ENCODE results near the gene TIMELESS. TPM values are rescaled to one million over a fixed set of nuclear protein-coding genes. Genes with fewer than 3 reads are reported as not detected.

The TIMELESS gene
- total RNA-seq, 1 donor from 2014 or later: 10.6 TPM

- intact Hi-C loops (cut with DNase I): no loop called here
- ATAC-seq (no peak), DNase-seq (no peak)
- H3K9me3 ChIP-seq: no peaks in the 10 kb centered on the region
- H3K27me3 ChIP-seq (ENCODE audit: low read depth): no peaks in the 10 kb centered on the region
- peaks cover 43% of the 10 kb centered on the region for H3K36me3 ChIP-seq
- no peaks in the 10 kb centered on the region for H3K4me1 ChIP-seq
- TF ChIP-seq CTCF (IDR thresholded peaks at IDR 0.05): no peak
- no peak overlapping the region for H3K27ac ChIP-seq
- no peak overlapping the region for H3K4me3 ChIP-seq
Observed at GRCh38 chr12:56431850-56432249, 17.4 kb downstream of the TIMELESS start.

GRCh38 chr12:56431288-56431687 lies 17.9 kb downstream of the TIMELESS start:
- H3K9me3 ChIP-seq: no peaks in the 10 kb centered on the region
- DNase-seq (no peak), ATAC-seq (no peak)
- H3K4me3 ChIP-seq: no peak overlapping the region
- TF ChIP-seq CTCF (IDR thresholded peaks at IDR 0.05): no peak
- no peaks in the 10 kb centered on the region for H3K27me3 ChIP-seq (ENCODE audit: low read depth)
- no peaks in the 10 kb centered on the region for H3K4me1 ChIP-seq
- intact Hi-C loops (cut with DNase I): no loop called here
- no peak overlapping the region for H3K27ac ChIP-seq
- H3K36me3 ChIP-seq: peaks cover 43% of the 10 kb centered on the region

GRCh38 chr12:56425940-56426438 lies 23.2 kb downstream of the TIMELESS start:
- intact Hi-C loops (cut with DNase I): no loop called here
- Histone ChIP-seq H3K9me3 (no peaks in the 10 kb centered on the region), H3K27ac (no peak overlapping the region), H3K4me3 (no peak overlapping the region), H3K27me3 (ENCODE audit: low read depth) (no peaks in the 10 kb centered on the region), H3K4me1 (no peaks in the 10 kb centered on the region), H3K36me3 (peaks cover 69% of the 10 kb centered on the region)
- TF ChIP-seq CTCF (IDR thresholded peaks at IDR 0.05): no peak
- DNase-seq (no peak), ATAC-seq (no peak)

GRCh38 chr12:56425193-56425592 lies 24.0 kb downstream of the TIMELESS start:
- Histone ChIP-seq H3K4me3 (no peak overlapping the region), H3K36me3 (peaks cover 62% of the 10 kb centered on the region), H3K27me3 (ENCODE audit: low read depth) (no peaks in the 10 kb centered on the region), H3K9me3 (no peaks in the 10 kb centered on the region), H3K27ac (no peak overlapping the region), H3K4me1 (no peaks in the 10 kb centered on the region)
- ATAC-seq: no peak
- intact Hi-C loops (cut with DNase I): no loop called here
- no peak for TF ChIP-seq CTCF (IDR thresholded peaks at IDR 0.05)
- DNase-seq: no peak

- DNase-seq (no peak), ATAC-seq (no peak)
- Histone ChIP-seq H3K27ac (no peak overlapping the region), H3K36me3 (peaks cover 49% of the 10 kb centered on the region), H3K4me3 (no peak overlapping the region), H3K4me1 (no peaks in the 10 kb centered on the region), H3K9me3 (no peaks in the 10 kb centered on the region), H3K27me3 (ENCODE audit: low read depth) (no peaks in the 10 kb centered on the region)
- no peak for TF ChIP-seq CTCF (IDR thresholded peaks at IDR 0.05)
- intact Hi-C loops (cut with DNase I): no loop called here
Observed at GRCh38 chr12:56420411-56420810, 28.8 kb downstream of the TIMELESS start.

- Histone ChIP-seq H3K4me1 (no peaks in the 10 kb centered on the region), H3K36me3 (peaks cover 25% of the 10 kb centered on the region), H3K27me3 (ENCODE audit: low read depth) (no peaks in the 10 kb centered on the region), H3K9me3 (no peaks in the 10 kb centered on the region), H3K27ac (no peak overlapping the region), H3K4me3 (no peak overlapping the region)
- DNase-seq (no peak), ATAC-seq (no peak)
- intact Hi-C loops (cut with DNase I): no loop called here
- no peak for TF ChIP-seq CTCF (IDR thresholded peaks at IDR 0.05)
Observed at GRCh38 chr12:56417739-56418138, 31.5 kb downstream of the TIMELESS start.
